ENCODE results near the gene EMP2.
A peak's percentile ranks its signal among the peaks of the same experiment; 100 is the strongest.
"Not testable (repeated sequence)": the region's sequence is repeated elsewhere in the genome, so short reads cannot be mapped to it uniquely, and the experiment has no call there.

EMP2 gene

GRCh38 chr16:10566613-10567012 lies 13.8 kb downstream of the EMP2 start:
- H3K4me3 ChIP-seq (ENCODE audit: low read depth, low read length) = no peak overlapping the region
- peak; percentile 22 for DNase-seq (ENCODE audit: low read depth)

GRCh38 chr16:10565167-10565566 lies 15.2 kb downstream of the EMP2 start:
- TF ChIP-seq CTCF (IDR thresholded peaks at IDR 0.05; ENCODE audit: insufficient read depth, low read depth, low read length, missing control alignments) = no peak
- no peak overlapping the region for H3K4me3 ChIP-seq (ENCODE audit: low read depth, low read length)
- no peak for DNase-seq (ENCODE audit: low read depth)

More at GRCh38 chr16:10566613-10567012, 13.8 kb downstream of the EMP2 start:
- peak; percentile 25 for TF ChIP-seq CTCF (IDR thresholded peaks at IDR 0.05; ENCODE audit: insufficient read depth, low read depth, low read length, missing control alignments)

GRCh38 chr16:10564591-10564990 lies 15.8 kb downstream of the EMP2 start:
- H3K4me3 ChIP-seq (ENCODE audit: low read depth, low read length) = no peak overlapping the region
- no peak for TF ChIP-seq CTCF (IDR thresholded peaks at IDR 0.05; ENCODE audit: insufficient read depth, low read depth, low read length, missing control alignments)
- DNase-seq (ENCODE audit: low read depth) = no peak

- H3K4me3 ChIP-seq (ENCODE audit: low read depth, low read length) = no peak overlapping the region
- DNase-seq (ENCODE audit: low read depth) = no peak
- no peak for TF ChIP-seq CTCF (IDR thresholded peaks at IDR 0.05; ENCODE audit: insufficient read depth, low read depth, low read length, missing control alignments)
Measured at GRCh38 chr16:10562361-10562899, 18.0 kb downstream of the EMP2 start.

GRCh38 chr16:10561425-10561824 lies 19.0 kb downstream of the EMP2 start:
- no peak for TF ChIP-seq CTCF (IDR thresholded peaks at IDR 0.05; ENCODE audit: insufficient read depth, low read depth, low read length, missing control alignments)
- H3K4me3 ChIP-seq (ENCODE audit: low read depth, low read length) = no peak overlapping the region
- DNase-seq (ENCODE audit: low read depth) = no peak

- DNase-seq (ENCODE audit: low read depth) = no peak
Measured at GRCh38 chr16:10561001-10561400, 19.4 kb downstream of the EMP2 start.

GRCh38 chr16:10559792-10560191 lies 20.6 kb downstream of the EMP2 start:
- DNase-seq (ENCODE audit: low read depth); H3K4me3 ChIP-seq (ENCODE audit: low read depth, low read length): not testable (repeated sequence)

More at GRCh38 chr16:10561001-10561400, 19.4 kb downstream of the EMP2 start:
- TF ChIP-seq CTCF (IDR thresholded peaks at IDR 0.05; ENCODE audit: insufficient read depth, low read depth, low read length, missing control alignments) = no peak
- H3K4me3 ChIP-seq (ENCODE audit: low read depth, low read length) = no peak overlapping the region
